Measurements from ENCODE around the gene RGS12. TPM values are rescaled to one million over a fixed set of nuclear protein-coding genes. Genes with fewer than 3 reads are reported as not detected.
A peak's percentile ranks its signal among the peaks of the same experiment; 100 is the strongest.

RGS12 gene, protein sequence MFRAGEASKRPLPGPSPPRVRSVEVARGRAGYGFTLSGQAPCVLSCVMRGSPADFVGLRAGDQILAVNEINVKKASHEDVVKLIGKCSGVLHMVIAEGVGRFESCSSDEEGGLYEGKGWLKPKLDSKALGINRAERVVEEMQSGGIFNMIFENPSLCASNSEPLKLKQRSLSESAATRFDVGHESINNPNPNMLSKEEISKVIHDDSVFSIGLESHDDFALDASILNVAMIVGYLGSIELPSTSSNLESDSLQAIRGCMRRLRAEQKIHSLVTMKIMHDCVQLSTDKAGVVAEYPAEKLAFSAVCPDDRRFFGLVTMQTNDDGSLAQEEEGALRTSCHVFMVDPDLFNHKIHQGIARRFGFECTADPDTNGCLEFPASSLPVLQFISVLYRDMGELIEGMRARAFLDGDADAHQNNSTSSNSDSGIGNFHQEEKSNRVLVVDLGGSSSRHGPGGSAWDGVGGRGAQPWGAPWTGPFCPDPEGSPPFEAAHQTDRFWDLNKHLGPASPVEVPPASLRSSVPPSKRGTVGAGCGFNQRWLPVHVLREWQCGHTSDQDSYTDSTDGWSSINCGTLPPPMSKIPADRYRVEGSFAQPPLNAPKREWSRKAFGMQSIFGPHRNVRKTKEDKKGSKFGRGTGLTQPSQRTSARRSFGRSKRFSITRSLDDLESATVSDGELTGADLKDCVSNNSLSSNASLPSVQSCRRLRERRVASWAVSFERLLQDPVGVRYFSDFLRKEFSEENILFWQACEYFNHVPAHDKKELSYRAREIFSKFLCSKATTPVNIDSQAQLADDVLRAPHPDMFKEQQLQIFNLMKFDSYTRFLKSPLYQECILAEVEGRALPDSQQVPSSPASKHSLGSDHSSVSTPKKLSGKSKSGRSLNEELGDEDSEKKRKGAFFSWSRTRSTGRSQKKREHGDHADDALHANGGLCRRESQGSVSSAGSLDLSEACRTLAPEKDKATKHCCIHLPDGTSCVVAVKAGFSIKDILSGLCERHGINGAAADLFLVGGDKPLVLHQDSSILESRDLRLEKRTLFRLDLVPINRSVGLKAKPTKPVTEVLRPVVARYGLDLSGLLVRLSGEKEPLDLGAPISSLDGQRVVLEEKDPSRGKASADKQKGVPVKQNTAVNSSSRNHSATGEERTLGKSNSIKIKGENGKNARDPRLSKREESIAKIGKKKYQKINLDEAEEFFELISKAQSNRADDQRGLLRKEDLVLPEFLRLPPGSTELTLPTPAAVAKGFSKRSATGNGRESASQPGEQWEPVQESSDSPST (N-terminal part only)
- total RNA-seq (2013) = 10.4 TPM
- polyA plus RNA-seq = 10 to 100 TPM in 1 of 3 donors, 1 to 10 TPM in 1, under 1 TPM in 1; 0.75 to 15.3 (median 2.7) TPM
- 8.6 and 9.4 TPM in 2 replicates for polyA minus RNA-seq
- total RNA-seq = 15.1 to 171 (median 70.8) reads per million in 11 experiments

GRCh38 chr4:3292571-3293400 lies at the start of gene RGS12:
RGS12 (plus strand) TSS chr4:3293021; CDS start chr4:3316171, 23,150 bp downstream.
- H3K4me1 ChIP-seq (ENCODE audit: control insufficient read depth in 1 of 2, insufficient read depth in 2 of 2, low read length in 2 of 2) = peaks cover 20 to 30% of the 10 kb centered on the region in 2 donors
- H3K9me3 Mint-ChIP-seq = peaks cover 0 to 3% (median 0%) of the 10 kb centered on the region in 7 donors
- peak within 1 kb of the TSS; percentile 80 for H3K9ac ChIP-seq (ENCODE audit: insufficient read depth, low read length, poor library complexity, severe bottlenecking)
- intact Hi-C loops (cut with micrococcal nuclease) = loop anchor here (2.0 to 10.0 kb wide), 4 partner anchors 65 to 330 kb away; partner anchors contain the start of genes GRK4 (in 1 of the 2), HTT (in 1 of the 2), HTT-AS (in 1 of the 2) and NOP14 (in 1 of the 2)
- peak within 1 kb of the TSS; percentile 80 to 95 (median 89) for H3K27ac Mint-ChIP-seq
- H3K4me3 Mint-ChIP-seq = peak within 1 kb of the TSS; percentile 87 to 93
- H3K36me3 ChIP-seq (replicated peaks in 1 of 2; ENCODE audit: control insufficient read depth in 1 of 2, insufficient read depth in 2 of 2, low read length in 2 of 2) = no peaks in the 10 kb centered on the region
- H3K79me2 ChIP-seq (ENCODE audit: insufficient read depth, low read length) = no peaks in the 10 kb centered on the region
- H3K4me3 ChIP-seq (replicated peaks in 1 of 3; ENCODE audit: low read depth in 2 of 3, low read length in 3 of 3) = peak within 1 kb of the TSS; percentile 84 to 86 (median 85)
- peaks cover 3 to 7% of the 10 kb centered on the region in 2 donors for H3K36me3 Mint-ChIP-seq
- peaks cover 14 to 29% (median 22%) of the 10 kb centered on the region in 3 donors for H3K27me3 Mint-ChIP-seq (ENCODE audit: low read depth in 3 of 3)
- H4K20me1 ChIP-seq (ENCODE audit: insufficient read depth, low read length) = no peaks in the 10 kb centered on the region
- H3K4me2 ChIP-seq (replicated peaks; ENCODE audit: extremely low read depth, low read length, poor library complexity, severe bottlenecking) = peak within 1 kb of the TSS; percentile 96
- peak within 1 kb of the TSS; percentile 80 to 87 for H3K27ac ChIP-seq (ENCODE audit: low read depth in 1 of 2, low read length in 2 of 2)
- peaks cover 0 to 3% of the 10 kb centered on the region in 2 donors for H3K27me3 ChIP-seq (ENCODE audit: control insufficient read depth in 2 of 2, insufficient read depth in 2 of 2, low read length in 2 of 2)
- no peaks in the 10 kb centered on the region for H3K9me3 ChIP-seq (replicated peaks in 1 of 2; ENCODE audit: control insufficient read depth in 1 of 2, insufficient read depth in 1 of 2, low read length in 2 of 2)
- peak within 1 kb of the TSS; percentile 84 for H2AFZ ChIP-seq (ENCODE audit: insufficient read depth, low read depth, low read length, poor library complexity, severe bottlenecking)
- peak; percentile 81 to 90 (median 83) for DNase-seq
- no peak for TF ChIP-seq CTCF (IDR thresholded peaks at IDR 0.05)
- under 1% methylated on average over 103 of the region's 121 CpGs for WGBS (ENCODE audit: insufficient coverage)
- peaks cover 24% of the 10 kb centered on the region for H3K4me1 Mint-ChIP-seq
